Parathyroid adenoma (tissue), 2 donors: ENCODE data around the gene DNAI4.
"Not testable (repeated sequence)": the region's sequence is repeated elsewhere in the genome, so short reads cannot be mapped to it uniquely, and the experiment has no call there.

Experiments used
- H2AFZ ChIP-seq: fragments of 300-600 bp; sonication (generic); one replicate; pipeline ENCODE4 v1.7.0; 2017; ENCODE audit warnings: antibody characterized with exemption, mild to moderate bottlenecking
- H3K27ac ChIP-seq: fragments of 300-600 bp; sonication (generic); one replicate; pipeline ENCODE4 v1.7.0; 2017
- H3K27me3 ChIP-seq: fragments of 300-600 bp; sonication (generic); one replicate; pipeline ENCODE4 v1.7.0; 2017; ENCODE audit warnings: low read length; ENCODE audit not compliant: control insufficient read depth, insufficient read depth
- H3K36me3 ChIP-seq: fragments of 300-600 bp; sonication (generic); one replicate; pipeline ENCODE4 v1.7.0; 2017; ENCODE audit warnings: low read length; ENCODE audit not compliant: control insufficient read depth, insufficient read depth
- H3K4me1 ChIP-seq: fragments of 300-600 bp; sonication (generic); one replicate; pipeline ENCODE4 v1.7.0; 2017; ENCODE audit warnings: control low read depth
- H3K4me2 ChIP-seq: fragments of 300-600 bp; sonication (generic); one replicate; pipeline ENCODE4 v1.7.0; 2017; ENCODE audit warnings: low read length
- H3K4me3 ChIP-seq: fragments of 300-600 bp; sonication (generic); one replicate; pipeline ENCODE4 v1.7.0; 2017; ENCODE audit warnings: low read depth, low read length
- H3K79me2 ChIP-seq: fragments of 300-600 bp; sonication (generic); one replicate; pipeline ENCODE4 v1.7.0; 2017; ENCODE audit warnings: control low read depth
- H3K9ac ChIP-seq: fragments of 300-600 bp; sonication (generic); one replicate; pipeline ENCODE4 v1.7.0; 2017; ENCODE audit warnings: mild to moderate bottlenecking
- H3K9me3 ChIP-seq: fragments of 300-600 bp; sonication (generic); one replicate; pipeline ENCODE4 v1.7.0; 2017; ENCODE audit warnings: low read length; ENCODE audit not compliant: control insufficient read depth
- TF ChIP-seq, protein P1 (sequence below): fragments of 300-600 bp; sonication (generic); IDR thresholded peaks from one replicate; pipeline ENCODE4 v1.7.0; 2017; ENCODE audit warnings: antibody characterized with exemption, mild to moderate bottlenecking
- donor health status: primary hyperparathyroidism.

The DNAI4 gene

DNA sequence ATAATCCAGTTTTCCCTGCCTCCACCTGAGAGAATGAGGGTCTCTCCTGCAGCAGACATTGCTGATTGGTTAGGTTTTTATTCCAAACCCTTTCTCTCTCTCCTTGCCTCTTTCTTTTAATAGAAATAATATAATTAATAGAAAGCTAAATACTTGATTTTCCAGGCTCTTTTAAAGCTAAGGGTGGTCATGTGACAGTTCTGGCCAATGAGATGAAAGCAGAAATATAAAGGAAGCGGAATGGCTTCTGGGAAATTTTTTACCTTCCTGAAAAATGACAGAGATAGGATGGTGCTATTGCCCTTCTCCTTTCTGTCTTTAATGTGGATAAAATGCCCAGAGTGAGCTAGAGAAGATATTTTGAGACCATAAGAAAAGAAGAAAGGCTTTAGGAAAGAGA, 35.6 kb downstream of the DNAI4 start:
- H3K27ac ChIP-seq = no peak overlapping the region
- no peak overlapping the region for H3K9ac ChIP-seq
- no peaks in the 10 kb centered on the region for H3K9me3 ChIP-seq
- H3K36me3 ChIP-seq = no peaks in the 10 kb centered on the region
- no peak overlapping the region for H3K4me3 ChIP-seq
- no peaks in the 10 kb centered on the region for H3K79me2 ChIP-seq
- TF ChIP-seq, protein P1, sequence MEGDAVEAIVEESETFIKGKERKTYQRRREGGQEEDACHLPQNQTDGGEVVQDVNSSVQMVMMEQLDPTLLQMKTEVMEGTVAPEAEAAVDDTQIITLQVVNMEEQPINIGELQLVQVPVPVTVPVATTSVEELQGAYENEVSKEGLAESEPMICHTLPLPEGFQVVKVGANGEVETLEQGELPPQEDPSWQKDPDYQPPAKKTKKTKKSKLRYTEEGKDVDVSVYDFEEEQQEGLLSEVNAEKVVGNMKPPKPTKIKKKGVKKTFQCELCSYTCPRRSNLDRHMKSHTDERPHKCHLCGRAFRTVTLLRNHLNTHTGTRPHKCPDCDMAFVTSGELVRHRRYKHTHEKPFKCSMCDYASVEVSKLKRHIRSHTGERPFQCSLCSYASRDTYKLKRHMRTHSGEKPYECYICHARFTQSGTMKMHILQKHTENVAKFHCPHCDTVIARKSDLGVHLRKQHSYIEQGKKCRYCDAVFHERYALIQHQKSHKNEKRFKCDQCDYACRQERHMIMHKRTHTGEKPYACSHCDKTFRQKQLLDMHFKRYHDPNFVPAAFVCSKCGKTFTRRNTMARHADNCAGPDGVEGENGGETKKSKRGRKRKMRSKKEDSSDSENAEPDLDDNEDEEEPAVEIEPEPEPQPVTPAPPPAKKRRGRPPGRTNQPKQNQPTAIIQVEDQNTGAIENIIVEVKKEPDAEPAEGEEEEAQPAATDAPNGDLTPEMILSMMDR = no peak
- no peaks in the 10 kb centered on the region for H3K27me3 ChIP-seq
- no peak overlapping the region for H3K4me2 ChIP-seq
- H2AFZ ChIP-seq = no peak overlapping the region
- no peaks in the 10 kb centered on the region for H3K4me1 ChIP-seq

DNA sequence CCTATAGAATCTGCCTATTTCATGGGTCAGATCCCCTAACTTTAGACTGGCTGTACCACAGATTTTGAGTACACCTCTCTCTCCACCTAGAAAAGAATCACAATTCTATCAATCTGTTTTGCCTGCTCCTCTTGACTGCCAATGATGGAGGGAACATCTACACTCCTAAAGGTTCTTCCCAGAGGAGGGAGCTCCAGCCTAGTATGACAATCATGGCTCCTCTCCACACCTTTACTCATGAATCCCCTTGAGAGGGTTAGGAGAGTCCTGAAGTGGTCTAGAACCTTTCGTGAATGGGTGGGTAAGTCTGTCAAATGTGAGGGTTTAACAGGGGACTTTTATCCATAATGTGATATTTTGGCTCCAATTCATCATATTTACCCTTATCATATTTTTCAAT, 48.0 kb downstream of the DNAI4 start:
- no peak overlapping the region for H2AFZ ChIP-seq
- no peak overlapping the region for H3K9ac ChIP-seq
- no peaks in the 10 kb centered on the region for H3K4me1 ChIP-seq
- H3K27ac ChIP-seq = no peak overlapping the region
- H3K4me3 ChIP-seq = no peak overlapping the region
- H3K79me2 ChIP-seq = no peaks in the 10 kb centered on the region
- no peaks in the 10 kb centered on the region for H3K9me3 ChIP-seq
- TF ChIP-seq, protein P1 = no peak
- no peaks in the 10 kb centered on the region for H3K36me3 ChIP-seq
- no peak overlapping the region for H3K4me2 ChIP-seq
- no peaks in the 10 kb centered on the region for H3K27me3 ChIP-seq

DNA sequence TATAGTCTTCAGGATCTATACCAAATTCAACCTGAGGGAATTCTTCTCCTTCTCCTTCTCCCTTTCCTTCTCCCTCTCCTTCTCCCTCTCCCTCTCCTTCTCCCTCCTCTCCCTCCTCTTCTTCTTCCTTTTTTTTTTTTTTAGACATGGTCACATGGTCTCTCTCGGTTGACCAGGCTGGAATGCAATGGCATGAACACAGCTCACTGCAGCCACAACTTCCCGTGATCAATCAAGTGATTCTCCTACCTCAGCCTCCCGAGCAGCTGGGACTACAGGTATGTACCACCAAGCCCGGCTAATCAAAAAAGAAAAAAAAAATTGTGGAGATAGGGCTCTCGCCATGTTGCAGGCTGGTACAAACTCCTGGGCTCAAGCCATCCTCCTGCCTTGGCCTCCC, 51.5 kb downstream of the DNAI4 start:
- Histone ChIP-seq H3K4me2 (no peak overlapping the region), H2AFZ (no peak overlapping the region), H3K79me2 (no peaks in the 10 kb centered on the region), H3K4me3 (no peak overlapping the region), H3K9ac (no peak overlapping the region), H3K9me3 (no peaks in the 10 kb centered on the region), H3K27me3 (no peaks in the 10 kb centered on the region), H3K36me3 (no peaks in the 10 kb centered on the region), H3K4me1 (no peaks in the 10 kb centered on the region), H3K27ac (no peak overlapping the region)
- TF ChIP-seq, protein P1 = no peak

DNA sequence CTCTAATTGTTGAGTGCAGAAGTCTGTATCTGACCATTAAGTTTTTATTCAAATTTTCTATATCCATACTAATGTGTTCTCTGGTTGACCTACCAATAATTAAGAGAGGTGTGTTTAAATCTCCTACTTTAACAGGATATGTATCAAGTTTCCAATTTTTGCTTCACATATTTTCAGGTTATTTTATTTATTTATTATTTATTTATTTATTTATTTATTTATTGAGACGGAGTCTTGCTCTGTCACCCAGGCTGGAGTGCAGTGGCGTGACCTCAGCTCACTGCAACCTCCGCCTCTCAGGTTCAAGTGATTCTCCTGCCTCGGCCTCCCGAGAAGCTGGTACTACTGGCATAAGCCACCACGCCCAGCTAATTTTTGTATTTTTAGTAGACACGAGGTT, 52.6 kb downstream of the DNAI4 start:
- not testable (repeated sequence) for H3K4me2 ChIP-seq, H3K4me1 ChIP-seq, H3K4me3 ChIP-seq, H3K79me2 ChIP-seq, H3K36me3 ChIP-seq, H3K9ac ChIP-seq, H3K9me3 ChIP-seq, H2AFZ ChIP-seq, H3K27me3 ChIP-seq, H3K27ac ChIP-seq

DNA sequence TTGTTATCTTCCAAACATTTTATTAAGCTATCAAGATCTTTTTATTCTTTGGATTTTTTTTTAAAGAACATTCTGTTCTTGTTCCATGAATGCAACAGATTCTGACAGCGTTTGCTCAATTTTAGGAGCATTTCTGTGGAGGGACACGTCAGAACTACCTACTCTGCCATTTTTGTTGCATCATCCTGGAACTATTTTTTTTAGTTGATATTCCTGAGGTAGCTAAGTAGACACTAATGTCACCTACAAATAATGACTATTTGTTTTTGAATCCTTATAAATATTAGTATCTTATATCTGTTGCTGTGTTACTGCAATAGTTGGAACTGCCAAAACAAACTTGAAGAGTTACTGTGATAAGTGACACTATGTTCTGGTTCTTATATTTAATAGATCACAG, 57.2 kb downstream of the DNAI4 start:
- H3K4me3 ChIP-seq = no peak overlapping the region
- no peak overlapping the region for H2AFZ ChIP-seq
- no peaks in the 10 kb centered on the region for H3K27me3 ChIP-seq
- no peaks in the 10 kb centered on the region for H3K4me1 ChIP-seq
- no peaks in the 10 kb centered on the region for H3K36me3 ChIP-seq
- H3K27ac ChIP-seq = no peak overlapping the region
- no peak overlapping the region for H3K4me2 ChIP-seq
- no peaks in the 10 kb centered on the region for H3K79me2 ChIP-seq
- TF ChIP-seq, protein P1 = no peak
- no peaks in the 10 kb centered on the region for H3K9me3 ChIP-seq
- H3K9ac ChIP-seq = no peak overlapping the region
